SK-N-MC (cell line): ENCODE data around the gene DOCK4.

Experiments
- DNase-seq: peaks from one replicate; pipeline ENCODE4 v3.0.0-alpha.2; 2011; ENCODE audit warnings: low read depth, low spot score
- H3K27ac ChIP-seq: fragments of 200-600 bp; sonication (generic); 2 replicates; pipeline ENCODE4 v1.5.1; 2016; ENCODE audit warnings: mixed run types
- H3K36me3 ChIP-seq: fragments of 200-600 bp; sonication (generic); 2 replicates; pipeline ENCODE4 v1.6.1; 2017; ENCODE audit warnings: antibody characterized with exemption, low read length, mixed read lengths; ENCODE audit not compliant: insufficient read depth
- H3K4me3 ChIP-seq: fragments of 200-600 bp; sonication (generic); 2 replicates; pipeline ENCODE4 v1.5.1; 2016
- H3K9ac ChIP-seq: fragments of 200-600 bp; sonication (generic); 2 replicates; pipeline ENCODE4 v1.8.0; 2017; ENCODE audit warnings: mixed run types, mixed read lengths; ENCODE audit not compliant: insufficient read length
- H3K9me3 ChIP-seq: fragments of 200-600 bp; sonication (generic); 2 replicates; pipeline ENCODE4 v1.6.1; 2017; ENCODE audit warnings: low read depth, mild to moderate bottlenecking, antibody characterized with exemption, low read length, moderate library complexity, mixed read lengths
- EZH2 ChIP-seq: fragments of 200-600 bp; sonication (generic); IDR thresholded peaks from one replicate; pipeline ENCODE4 v1.6.1; 2017; ENCODE audit warnings: antibody characterized with exemption
- FOXP2 ChIP-seq: optimal IDR thresholded peaks from 2 replicates; pipeline ENCODE3; 2011; ENCODE audit warnings: mild to moderate bottlenecking, moderate library complexity; ENCODE audit not compliant: insufficient read depth; ENCODE audit errors: extremely low read length, control extremely low read depth
- POLR2AphosphoS5 ChIP-seq: IDR thresholded peaks from 2 replicates; pipeline ENCODE4 v1.6.1; 2012; ENCODE audit warnings: mild to moderate bottlenecking, low read depth, low read length, borderline replicate concordance

The DOCK4 gene

DNA sequence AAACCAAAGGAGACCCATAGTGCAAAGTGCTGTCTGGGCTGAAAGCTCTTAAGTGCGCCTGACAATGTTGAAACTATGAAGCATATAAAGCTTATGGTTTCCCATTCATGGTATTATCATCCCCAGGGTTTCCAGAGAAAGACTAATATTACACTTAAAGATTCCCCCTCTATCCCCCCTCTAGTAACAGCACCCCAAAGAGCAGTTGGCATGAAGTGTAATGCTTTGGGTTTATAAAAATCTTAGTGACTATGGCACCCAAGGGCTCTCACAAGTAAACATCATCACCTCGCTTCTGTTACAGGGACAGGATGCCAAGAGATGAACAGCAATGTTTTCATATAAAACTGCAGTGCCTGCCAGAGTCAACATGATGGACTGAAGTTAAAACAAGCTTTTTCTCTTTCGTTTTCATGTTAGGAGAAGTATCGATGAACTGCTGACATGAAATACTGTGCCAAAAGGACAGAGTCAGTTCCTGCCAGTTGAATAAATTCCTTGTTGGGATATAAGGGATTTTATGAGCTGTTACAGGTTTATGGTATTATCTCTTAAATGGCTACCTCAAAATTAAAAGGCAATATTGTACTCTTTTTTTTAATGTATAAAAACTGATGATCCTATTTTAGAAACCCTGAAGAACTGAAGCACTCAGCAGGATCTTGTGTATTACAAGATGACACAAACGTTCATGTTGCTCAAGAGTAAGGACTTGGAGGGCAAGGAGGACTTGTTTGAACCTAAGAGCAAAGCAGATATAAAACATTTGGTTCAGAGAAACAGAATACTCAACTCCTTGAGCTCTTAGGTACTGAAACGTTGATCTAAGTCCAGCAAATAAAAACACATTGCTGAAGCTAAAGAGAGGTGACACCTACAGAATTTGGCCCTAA lies 440.2 kb downstream of the DOCK4 start:
- H3K9me3 ChIP-seq = no peaks in the 10 kb centered on the region
- TF ChIP-seq POLR2AphosphoS5 (no peak), EZH2 (no peak), FOXP2 (no peak)
- H3K9ac ChIP-seq = no peak overlapping the region
- H3K4me3 ChIP-seq = no peak overlapping the region
- no peak overlapping the region for H3K27ac ChIP-seq
- no peaks in the 10 kb centered on the region for H3K36me3 ChIP-seq
- DNase-seq = no peak

DNA sequence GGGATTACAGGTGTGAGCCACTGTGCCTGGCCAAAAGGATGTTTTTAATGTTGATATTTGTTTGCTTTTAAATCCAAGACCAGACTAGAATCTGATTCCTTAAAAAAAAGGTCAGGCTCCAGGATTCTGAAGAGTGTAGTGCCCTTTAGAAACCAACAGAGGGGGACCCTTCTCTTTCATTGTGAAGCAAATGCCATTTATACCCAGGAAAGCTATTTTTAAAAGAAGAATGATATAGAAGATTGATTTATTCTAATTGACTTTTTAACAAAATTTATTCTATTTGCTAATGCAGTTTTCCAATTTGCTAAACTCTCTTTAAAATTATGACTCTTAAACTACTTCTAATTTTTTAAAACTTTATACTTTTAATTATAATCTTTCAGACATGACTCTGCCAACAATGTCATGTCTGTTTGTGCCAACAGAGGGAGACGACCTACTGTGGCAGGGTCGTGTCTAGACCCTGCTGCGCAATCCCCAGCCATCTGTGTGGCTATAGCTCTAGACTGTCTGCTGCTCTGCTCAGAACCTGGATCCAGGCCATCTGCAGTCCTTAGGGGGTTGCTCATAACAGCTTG lies 442.9 kb downstream of the DOCK4 start:
- Histone ChIP-seq H3K36me3 (no peaks in the 10 kb centered on the region), H3K27ac (no peak overlapping the region), H3K9ac (no peak overlapping the region), H3K9me3 (no peaks in the 10 kb centered on the region), H3K4me3 (no peak overlapping the region)
- TF ChIP-seq EZH2 (no peak), POLR2AphosphoS5 (no peak), FOXP2 (no peak)
- DNase-seq = no peak

DNA sequence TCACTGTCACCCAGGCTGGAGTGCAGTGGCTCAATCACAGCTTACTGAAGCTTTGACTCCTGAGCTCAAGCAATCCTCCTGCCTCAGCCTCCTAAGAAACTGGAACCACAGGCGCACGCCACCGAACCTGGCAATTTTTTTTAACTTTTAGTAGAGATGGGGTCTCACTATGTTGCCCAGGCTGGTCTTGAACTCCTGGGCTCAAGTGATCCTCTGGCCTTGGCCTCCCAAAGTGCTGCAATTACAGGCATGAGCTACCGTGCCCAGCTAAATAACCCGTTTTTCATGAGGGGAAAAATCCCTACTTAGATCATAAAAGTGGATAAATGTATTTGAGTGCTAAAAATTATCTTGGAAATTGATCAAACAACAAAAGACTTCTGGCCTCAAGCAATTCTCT lies 443.4 kb downstream of the DOCK4 start:
- H3K27ac ChIP-seq = no peak overlapping the region
- no peak for TF ChIP-seq POLR2AphosphoS5
- no peak for TF ChIP-seq FOXP2
- no peak for TF ChIP-seq EZH2
- no peaks in the 10 kb centered on the region for H3K9me3 ChIP-seq
- H3K4me3 ChIP-seq = no peak overlapping the region
- no peak overlapping the region for H3K9ac ChIP-seq
- DNase-seq = no peak
- H3K36me3 ChIP-seq = no peaks in the 10 kb centered on the region

DNA sequence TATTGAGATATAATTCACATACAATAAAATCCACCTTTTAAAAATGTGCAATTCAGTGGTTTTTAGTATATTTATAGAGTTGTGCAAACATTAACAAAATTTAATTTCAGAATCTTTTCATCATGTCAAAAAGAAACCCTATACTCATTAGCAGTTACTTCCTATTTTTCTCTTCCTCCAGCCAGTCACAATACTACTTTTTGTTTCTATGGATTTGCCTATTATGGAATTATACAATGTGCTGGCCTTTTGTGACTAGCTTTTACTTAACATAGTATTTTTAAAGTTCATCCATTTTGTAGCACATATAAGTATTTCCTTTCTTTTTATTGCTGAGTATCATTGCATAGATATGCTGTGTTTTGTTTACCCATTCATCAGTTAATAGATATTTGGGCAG lies 444.0 kb downstream of the DOCK4 start:
- Histone ChIP-seq H3K9ac (no peak overlapping the region), H3K4me3 (no peak overlapping the region), H3K36me3 (no peaks in the 10 kb centered on the region), H3K9me3 (no peaks in the 10 kb centered on the region), H3K27ac (no peak overlapping the region)
- TF ChIP-seq FOXP2 (no peak), EZH2 (no peak), POLR2AphosphoS5 (no peak)
- DNase-seq = no peak

DNA sequence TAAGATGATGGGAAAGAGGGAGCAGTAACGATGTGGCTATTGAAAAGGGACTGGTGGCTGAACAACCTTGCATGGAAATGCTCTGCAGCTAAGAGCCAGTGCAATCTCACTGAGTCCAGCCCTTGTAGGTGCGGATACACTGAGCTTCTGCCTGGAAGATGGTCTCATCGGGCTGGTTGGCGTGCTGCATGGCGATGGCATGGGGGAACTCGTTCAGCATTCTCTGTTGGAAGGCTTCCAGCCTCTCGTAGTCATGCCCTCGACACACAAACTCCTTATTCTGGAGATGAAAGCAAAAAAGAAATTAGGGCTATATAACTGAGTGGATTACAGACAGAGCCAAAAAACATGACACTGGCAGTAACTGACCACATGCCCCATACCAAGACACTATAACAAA lies 446.2 kb downstream of the DOCK4 start:
- Histone ChIP-seq H3K4me3 (no peak overlapping the region), H3K9ac (no peak overlapping the region), H3K9me3 (no peaks in the 10 kb centered on the region), H3K27ac (no peak overlapping the region), H3K36me3 (no peaks in the 10 kb centered on the region)
- DNase-seq = no peak
- TF ChIP-seq EZH2 = no peak
- no peak for TF ChIP-seq FOXP2
- no peak for TF ChIP-seq POLR2AphosphoS5

DNA sequence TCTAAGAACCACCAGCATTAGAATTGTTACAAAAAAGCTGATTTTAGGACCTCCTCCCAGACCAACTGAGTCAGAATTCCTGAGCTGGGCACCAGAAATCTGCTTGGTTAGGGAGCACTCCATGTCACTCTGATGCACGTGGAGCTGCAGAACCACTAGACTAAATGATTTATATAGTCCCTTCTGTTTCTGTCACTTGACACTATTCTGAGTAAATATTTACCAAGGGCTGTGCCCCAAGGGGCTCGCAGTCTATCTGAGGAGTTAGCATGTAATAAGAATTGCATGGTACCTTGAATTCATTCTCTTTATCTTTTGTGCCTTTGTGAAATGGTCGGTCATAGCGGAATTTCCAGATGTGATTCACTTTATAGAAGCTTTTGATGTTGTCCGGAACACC lies 447.9 kb downstream of the DOCK4 start:
- no peak for DNase-seq
- TF ChIP-seq FOXP2 (no peak), POLR2AphosphoS5 (no peak), EZH2 (no peak)
- no peak overlapping the region for H3K4me3 ChIP-seq
- H3K9me3 ChIP-seq = no peaks in the 10 kb centered on the region
- no peak overlapping the region for H3K9ac ChIP-seq
- no peak overlapping the region for H3K27ac ChIP-seq
- H3K36me3 ChIP-seq = no peaks in the 10 kb centered on the region

DNA sequence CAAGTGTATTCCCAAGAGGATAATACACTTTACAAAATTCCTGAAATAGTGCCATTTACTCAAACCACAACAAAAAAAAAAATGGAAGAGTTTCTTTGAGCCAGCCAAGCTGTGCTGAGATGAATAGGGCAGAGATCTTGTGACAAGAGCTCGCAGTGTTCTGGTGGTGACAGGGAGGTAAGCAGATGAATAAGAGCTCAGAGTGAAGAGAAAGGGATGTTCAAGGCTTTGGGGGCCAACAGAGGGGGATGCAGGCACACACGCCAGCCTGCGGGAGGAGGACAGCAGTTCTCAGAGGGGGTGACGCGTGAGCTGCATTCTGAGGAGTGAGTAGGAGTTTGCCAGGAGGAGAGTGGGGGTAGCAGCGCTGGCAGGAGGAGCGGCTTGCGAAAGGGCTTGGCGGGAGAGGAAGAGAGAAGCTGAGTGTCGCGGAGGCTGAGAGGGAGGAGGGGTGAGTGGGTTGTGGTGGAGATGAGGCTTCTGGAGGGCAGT lies 449.5 kb downstream of the DOCK4 start:
- H3K9ac ChIP-seq = no peak overlapping the region
- no peaks in the 10 kb centered on the region for H3K36me3 ChIP-seq
- no peaks in the 10 kb centered on the region for H3K9me3 ChIP-seq
- peak overlapping the region; percentile 39; the same call in 1 of the 2 replicates for H3K4me3 ChIP-seq
- DNase-seq = no peak
- TF ChIP-seq EZH2 (no peak), POLR2AphosphoS5 (no peak), FOXP2 (peak; percentile 62)
- H3K27ac ChIP-seq = no peak overlapping the region

DNA sequence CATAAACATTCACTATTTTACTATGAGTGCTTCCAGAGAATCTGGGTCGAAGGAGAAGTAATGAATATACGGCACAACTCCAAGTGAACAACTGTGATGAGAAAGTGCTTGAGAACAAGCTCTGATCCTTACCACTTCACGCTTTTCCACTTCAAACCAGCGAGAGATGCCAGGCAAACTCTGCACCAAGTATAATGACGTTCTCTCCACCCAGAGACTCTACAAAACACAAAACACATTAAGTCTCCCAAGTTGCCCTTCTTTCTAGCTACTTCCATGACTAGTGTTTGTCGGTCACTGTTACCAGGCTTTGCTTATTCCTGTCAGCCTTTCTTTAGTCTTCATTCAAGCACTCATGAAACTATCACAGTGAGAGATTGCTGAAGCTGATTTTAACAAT lies 450.8 kb downstream of the DOCK4 start:
- no peak for TF ChIP-seq POLR2AphosphoS5
- TF ChIP-seq FOXP2 = no peak
- TF ChIP-seq EZH2 = no peak
- no peak for DNase-seq
- Histone ChIP-seq H3K4me3 (no peak overlapping the region), H3K9me3 (no peaks in the 10 kb centered on the region), H3K9ac (no peak overlapping the region), H3K36me3 (no peaks in the 10 kb centered on the region), H3K27ac (no peak overlapping the region)

DNA sequence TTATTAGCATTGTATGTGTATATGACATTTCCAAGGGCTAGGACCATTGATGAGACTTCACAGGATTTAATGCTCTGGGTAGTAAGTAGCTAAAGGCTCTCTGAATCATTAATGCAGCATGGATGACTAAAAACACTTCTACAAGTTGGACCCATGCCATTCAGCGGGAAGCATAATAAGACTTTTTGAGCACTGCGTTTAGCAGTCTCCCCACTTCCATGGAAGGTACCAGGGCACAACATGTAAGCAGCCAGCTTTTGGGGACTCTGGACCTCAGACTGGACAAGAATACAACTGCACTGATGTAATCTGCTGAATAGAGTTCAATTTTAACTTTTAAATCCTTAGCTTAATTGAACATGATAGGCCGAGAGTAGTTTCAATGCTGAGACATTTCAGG lies 452.2 kb downstream of the DOCK4 start:
- no peak for DNase-seq
- H3K36me3 ChIP-seq = no peaks in the 10 kb centered on the region
- no peaks in the 10 kb centered on the region for H3K9me3 ChIP-seq
- H3K27ac ChIP-seq = no peak overlapping the region
- no peak overlapping the region for H3K9ac ChIP-seq
- no peak overlapping the region for H3K4me3 ChIP-seq
- TF ChIP-seq POLR2AphosphoS5 (no peak), FOXP2 (no peak), EZH2 (no peak)
